GM12873 (cell line): ENCODE results near the gene RDH12.

Experiments
- TF ChIP-seq, protein P1 (sequence below): IDR thresholded peaks from 2 replicates; pipeline ENCODE4 v1.5.1; 2012; ENCODE audit warnings: low read depth, mild to moderate bottlenecking, moderate library complexity, low read length, control low read depth; ENCODE audit not compliant: insufficient read depth; ENCODE audit errors: missing control alignments

RDH12 gene

DNA sequence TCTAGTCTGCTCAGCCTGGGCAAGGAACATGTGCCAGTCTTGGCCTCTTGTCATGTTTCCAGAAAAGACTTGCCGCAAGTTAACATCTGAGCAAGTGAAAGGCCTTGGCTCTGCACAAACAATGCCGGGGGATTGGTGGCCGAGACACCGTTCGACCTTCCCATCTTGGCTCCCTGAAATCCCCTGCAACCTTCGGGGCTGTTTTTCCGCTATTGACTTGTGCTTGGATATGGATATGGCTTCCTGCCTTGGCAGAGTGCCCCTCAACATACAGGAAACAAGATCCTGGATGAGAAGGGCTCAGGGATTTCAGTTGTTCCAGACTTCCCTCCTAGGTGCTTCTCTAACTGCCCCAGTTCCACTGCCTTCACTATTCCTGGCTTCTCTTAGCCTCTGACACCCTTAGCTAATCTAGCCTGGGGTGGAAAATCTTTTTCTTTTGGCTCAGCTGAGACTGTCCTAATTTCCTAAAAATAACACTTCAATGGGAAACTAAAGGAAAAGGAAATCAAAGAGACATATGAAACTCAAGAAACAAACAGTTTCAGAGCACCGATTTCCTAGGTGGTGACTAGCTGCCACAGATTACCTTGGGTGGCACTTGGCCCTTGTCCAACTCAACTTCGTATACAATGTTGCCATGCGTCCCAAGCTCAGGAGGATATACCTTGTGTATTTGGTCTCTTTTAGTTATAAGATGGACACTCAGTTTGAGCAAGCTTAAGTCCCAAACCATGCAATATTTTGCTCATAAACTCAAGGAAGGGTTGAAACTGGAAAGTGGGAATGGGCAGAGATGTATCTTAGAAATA lies 33.9 kb downstream of the RDH12 start:
- TF ChIP-seq, protein P1, sequence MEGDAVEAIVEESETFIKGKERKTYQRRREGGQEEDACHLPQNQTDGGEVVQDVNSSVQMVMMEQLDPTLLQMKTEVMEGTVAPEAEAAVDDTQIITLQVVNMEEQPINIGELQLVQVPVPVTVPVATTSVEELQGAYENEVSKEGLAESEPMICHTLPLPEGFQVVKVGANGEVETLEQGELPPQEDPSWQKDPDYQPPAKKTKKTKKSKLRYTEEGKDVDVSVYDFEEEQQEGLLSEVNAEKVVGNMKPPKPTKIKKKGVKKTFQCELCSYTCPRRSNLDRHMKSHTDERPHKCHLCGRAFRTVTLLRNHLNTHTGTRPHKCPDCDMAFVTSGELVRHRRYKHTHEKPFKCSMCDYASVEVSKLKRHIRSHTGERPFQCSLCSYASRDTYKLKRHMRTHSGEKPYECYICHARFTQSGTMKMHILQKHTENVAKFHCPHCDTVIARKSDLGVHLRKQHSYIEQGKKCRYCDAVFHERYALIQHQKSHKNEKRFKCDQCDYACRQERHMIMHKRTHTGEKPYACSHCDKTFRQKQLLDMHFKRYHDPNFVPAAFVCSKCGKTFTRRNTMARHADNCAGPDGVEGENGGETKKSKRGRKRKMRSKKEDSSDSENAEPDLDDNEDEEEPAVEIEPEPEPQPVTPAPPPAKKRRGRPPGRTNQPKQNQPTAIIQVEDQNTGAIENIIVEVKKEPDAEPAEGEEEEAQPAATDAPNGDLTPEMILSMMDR = no peak

DNA sequence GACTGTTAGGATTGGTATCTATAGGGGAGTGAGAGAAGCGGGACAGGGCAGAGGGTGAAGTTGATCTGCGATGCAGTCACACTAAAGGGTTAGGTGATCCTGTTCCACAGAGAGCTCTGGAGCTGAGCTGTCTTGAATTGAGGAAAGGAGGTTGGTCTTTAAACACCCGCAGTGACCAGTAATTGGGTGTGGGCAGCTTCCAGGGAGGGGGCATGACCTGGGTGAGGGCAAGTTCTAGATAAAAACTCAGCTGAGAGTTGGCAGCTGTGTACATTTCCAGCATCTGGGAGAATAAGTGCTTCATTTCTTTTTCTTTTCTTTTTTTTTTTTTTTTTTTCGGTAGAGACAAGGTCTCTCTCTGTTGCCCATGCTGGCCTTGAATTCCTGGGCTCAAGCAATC lies 35.1 kb downstream of the RDH12 start:
- TF ChIP-seq, protein P1 = no peak

DNA sequence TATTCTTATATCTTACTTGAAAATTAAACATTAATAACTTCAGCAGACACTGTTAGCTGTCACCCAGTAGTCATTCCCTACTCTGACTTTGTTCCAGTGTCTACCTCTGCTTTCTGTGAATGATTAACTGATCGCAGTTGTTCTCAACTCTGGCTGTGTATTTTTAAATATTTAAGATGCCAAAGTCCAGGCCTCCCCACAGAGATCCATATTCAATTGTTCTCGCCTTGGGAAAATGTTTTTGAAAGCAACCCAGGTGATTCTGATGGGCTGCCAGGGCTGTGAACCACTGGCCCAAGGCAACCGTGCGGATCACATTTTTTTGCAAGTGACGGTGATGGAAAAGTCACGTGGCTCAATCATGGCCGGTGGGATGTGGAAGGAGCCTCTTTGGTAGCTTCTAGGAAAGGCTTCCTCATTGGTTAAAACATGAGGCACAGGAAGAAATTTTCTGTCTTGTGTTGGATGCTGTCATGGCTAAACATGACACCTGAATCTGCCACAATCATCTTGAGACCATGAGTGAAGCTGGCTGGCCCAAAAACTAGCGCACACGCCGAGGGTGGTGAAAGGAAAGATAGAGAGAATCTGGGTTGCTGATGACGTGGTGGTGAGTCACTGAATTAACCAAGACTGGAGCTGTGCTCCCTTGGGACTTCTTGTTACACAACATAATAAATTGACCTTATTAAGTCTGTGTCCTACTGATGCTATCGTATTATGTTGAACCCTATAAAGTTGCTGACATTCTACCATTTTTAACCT lies 37.2 kb downstream of the RDH12 start:
- TF ChIP-seq, protein P1 = no peak

DNA sequence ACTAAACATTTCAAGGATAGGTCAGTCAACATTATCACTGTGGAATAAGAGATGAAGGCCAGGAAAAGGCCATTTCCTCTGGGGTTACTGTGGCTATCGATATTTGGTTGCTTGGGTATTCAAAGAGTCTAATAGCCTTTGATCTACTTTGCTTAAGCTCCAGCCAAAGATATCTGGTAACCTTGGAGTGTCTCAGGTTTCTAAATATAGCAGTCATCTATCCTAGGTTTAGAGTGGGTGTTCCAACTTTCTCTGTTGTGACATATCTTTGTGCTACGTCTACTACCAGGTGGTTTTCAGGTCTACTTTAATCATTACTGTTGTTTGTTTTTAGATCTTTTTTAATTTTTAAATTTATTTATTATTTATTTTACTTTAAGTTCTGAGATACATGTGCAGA lies 42.4 kb downstream of the RDH12 start:
- TF ChIP-seq, protein P1 = no peak

DNA sequence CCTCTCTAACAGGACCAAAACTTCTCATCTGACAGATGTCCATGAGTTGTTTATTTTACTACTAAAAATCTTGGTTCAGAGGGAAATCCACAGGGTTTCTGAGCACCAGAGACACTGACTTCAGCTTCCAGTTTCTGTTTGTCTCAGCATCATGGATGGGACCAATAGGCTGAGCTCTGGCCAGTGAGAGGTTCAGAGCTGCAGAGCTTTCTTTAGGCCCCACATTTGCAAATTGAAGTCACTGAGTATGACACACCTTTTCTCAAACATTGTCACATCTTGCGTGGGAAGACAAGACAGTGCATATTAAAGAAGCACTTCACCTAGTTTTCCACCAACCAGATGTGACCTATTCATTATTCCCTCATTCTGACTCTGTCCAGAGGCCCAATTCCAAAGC lies 45.2 kb downstream of the RDH12 start:
- TF ChIP-seq, protein P1 = no peak

DNA sequence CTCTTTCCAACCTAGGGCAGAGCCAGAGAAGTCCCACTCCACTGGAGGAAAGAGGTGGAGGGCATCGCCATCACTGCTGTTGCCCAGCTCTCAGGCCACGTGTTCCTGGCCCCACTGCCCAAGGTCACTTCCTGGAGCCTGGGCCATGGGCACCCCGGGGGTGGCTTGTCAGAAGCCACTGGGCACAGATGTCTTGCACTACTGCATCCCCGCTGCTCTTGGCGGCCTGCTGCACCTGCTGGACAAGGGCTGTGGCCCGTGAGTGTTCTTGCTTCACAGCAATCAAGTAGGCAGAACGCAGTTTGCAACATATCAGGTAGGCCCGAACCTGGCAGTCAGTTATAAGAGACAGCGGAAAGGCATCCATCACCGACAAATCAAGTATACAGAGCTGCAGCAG lies 46.6 kb downstream of the RDH12 start:
- TF ChIP-seq, protein P1 = no peak

DNA sequence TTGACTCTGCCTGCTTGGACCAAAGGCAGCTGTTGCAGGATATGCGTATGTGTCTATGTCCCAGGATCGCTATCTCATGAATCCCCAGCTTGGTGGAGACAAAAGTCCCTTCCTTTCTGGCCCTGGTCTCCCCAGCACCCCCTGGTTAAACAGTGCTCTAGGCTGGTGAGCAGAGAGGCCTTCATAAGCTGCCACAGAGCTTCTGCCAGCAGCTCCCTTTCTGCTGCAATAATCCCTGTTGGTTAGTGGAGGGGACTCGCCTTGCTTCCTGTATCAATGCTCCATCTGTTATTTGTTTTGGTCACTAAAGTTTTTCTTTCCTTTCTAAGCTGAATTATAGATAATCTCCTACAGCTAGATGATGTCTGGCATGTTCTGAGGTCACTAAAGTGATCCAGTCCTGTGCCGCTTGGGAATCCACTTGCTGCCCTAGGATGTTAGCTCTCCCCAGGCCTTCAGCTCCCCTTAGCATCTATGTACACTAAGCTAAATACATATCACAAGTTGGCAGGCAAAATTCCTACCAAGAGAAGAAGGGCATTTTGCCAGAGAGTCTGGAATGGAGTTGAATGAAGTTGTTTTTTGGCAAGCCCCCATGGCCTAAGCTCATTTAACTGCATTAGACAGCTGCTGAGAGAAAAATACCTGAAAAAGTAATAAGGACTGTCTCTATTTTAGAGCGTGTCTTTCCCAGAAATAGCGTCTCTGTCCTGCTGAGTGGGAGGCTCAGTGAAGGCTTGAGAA lies 47.8 kb downstream of the RDH12 start:
- TF ChIP-seq, protein P1 = no peak
